ENCODE data around the gene GNPDA1.

GNPDA1 gene

DNA sequence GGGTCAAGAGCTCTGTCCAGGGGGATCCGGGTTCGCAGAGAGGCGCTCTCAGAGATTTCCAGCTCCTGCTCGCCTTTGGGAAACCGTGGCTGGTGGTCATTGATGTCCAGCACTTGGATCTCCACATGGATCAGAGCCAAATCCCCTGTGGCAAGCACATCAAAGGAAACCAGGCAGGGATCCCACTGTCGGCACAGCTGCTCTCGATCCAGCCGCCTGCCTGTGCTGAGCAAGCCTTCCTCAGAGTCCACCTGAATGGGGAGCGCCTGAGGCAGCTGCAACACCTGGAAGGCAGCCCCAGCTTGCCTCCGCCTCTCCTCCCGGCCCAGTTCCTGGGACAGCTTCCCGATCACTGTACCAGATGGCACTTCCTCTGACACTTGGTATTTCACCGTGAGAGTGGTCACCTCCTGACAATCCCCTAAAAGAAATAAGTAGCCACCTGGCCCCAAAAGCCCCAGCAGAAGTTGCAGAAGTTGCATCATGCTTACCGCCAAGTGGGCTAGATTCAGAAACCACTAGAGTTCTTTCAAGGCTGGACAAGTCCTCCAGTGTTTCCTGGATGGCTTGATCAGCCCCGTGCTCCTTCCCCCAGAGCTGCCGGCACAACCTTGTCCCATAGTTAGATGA lies 55.3 kb downstream of the GNPDA1 start:
- TF ChIP-seq TAF1 (IDR thresholded peaks at IDR 0.05; ENCODE audit: borderline replicate concordance, insufficient read depth, low read length) (no peak), FOXP2 (optimal IDR thresholded peaks at IDR 0.05; ENCODE audit: borderline replicate concordance, extremely low read depth, extremely low read length, insufficient read depth) (no peak), SIN3A (IDR thresholded peaks at IDR 0.05; ENCODE audit: borderline replicate concordance, insufficient read depth, low read length) (no peak), POLR2AphosphoS5 (IDR thresholded peaks at IDR 0.05; ENCODE audit: low read depth, low read length) (no peak)
- TF ChIP-seq, protein P1, sequence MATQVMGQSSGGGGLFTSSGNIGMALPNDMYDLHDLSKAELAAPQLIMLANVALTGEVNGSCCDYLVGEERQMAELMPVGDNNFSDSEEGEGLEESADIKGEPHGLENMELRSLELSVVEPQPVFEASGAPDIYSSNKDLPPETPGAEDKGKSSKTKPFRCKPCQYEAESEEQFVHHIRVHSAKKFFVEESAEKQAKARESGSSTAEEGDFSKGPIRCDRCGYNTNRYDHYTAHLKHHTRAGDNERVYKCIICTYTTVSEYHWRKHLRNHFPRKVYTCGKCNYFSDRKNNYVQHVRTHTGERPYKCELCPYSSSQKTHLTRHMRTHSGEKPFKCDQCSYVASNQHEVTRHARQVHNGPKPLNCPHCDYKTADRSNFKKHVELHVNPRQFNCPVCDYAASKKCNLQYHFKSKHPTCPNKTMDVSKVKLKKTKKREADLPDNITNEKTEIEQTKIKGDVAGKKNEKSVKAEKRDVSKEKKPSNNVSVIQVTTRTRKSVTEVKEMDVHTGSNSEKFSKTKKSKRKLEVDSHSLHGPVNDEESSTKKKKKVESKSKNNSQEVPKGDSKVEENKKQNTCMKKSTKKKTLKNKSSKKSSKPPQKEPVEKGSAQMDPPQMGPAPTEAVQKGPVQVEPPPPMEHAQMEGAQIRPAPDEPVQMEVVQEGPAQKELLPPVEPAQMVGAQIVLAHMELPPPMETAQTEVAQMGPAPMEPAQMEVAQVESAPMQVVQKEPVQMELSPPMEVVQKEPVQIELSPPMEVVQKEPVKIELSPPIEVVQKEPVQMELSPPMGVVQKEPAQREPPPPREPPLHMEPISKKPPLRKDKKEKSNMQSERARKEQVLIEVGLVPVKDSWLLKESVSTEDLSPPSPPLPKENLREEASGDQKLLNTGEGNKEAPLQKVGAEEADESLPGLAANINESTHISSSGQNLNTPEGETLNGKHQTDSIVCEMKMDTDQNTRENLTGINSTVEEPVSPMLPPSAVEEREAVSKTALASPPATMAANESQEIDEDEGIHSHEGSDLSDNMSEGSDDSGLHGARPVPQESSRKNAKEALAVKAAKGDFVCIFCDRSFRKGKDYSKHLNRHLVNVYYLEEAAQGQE (IDR thresholded peaks at IDR 0.05; ENCODE audit: insufficient read depth in 1 of 2, low read depth in 2 of 2, low read length in 2 of 2) = no peak

DNA sequence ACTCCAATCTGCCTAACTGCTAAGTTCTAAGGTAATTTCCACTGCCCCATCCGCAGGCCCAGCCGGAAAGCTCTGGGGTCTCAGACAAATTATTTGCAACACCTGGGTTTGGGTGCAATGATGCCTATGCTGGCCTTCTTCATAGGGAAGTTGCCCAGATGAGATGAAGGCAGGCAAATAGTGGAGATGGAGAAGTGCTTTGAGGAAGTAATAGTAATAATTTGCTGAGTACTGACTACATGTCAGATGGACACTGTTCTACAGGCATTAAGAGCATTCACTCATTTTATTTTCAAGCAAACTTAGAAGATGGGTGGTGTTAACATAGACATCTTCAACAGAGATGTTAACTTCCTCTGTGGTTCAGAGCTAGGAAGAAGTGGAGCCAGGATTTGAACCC lies 58.6 kb downstream of the GNPDA1 start:
- TF ChIP-seq TAF1 (IDR thresholded peaks at IDR 0.05; ENCODE audit: borderline replicate concordance, insufficient read depth, low read length) (no peak), SIN3A (IDR thresholded peaks at IDR 0.05; ENCODE audit: borderline replicate concordance, insufficient read depth, low read length) (no peak), POLR2AphosphoS5 (IDR thresholded peaks at IDR 0.05; ENCODE audit: low read depth, low read length) (no peak), FOXP2 (optimal IDR thresholded peaks at IDR 0.05; ENCODE audit: borderline replicate concordance, extremely low read depth, extremely low read length, insufficient read depth) (no peak)
- TF ChIP-seq, protein P1 (IDR thresholded peaks at IDR 0.05; ENCODE audit: insufficient read depth in 1 of 2, low read depth in 2 of 2, low read length in 2 of 2) = no peak

DNA sequence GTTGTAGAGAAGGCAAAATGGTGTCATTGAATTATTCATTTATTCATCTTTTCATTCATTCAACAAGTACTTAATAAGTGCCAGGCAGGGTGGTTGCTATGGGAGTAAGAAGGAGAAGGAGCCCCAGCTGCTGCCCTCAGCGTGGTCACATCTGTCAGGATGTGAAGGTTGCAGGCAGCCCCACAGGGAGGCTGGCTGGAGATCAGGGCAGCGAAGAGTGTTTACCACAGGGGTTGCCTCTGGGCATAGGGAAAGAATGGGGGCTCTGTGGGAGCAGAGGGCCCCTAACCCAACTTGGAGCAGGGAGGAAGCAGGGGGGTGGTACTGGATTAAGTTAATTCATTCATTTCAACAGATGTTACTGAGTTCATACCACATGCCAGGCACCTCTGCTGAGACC lies 60.8 kb downstream of the GNPDA1 start:
- TF ChIP-seq, protein P1 (IDR thresholded peaks at IDR 0.05; ENCODE audit: insufficient read depth in 1 of 2, low read depth in 2 of 2, low read length in 2 of 2) = no peak
- no peak for TF ChIP-seq POLR2AphosphoS5 (IDR thresholded peaks at IDR 0.05; ENCODE audit: low read depth, low read length)
- TF ChIP-seq SIN3A (IDR thresholded peaks at IDR 0.05; ENCODE audit: borderline replicate concordance, insufficient read depth, low read length) = no peak
- TF ChIP-seq TAF1 (IDR thresholded peaks at IDR 0.05; ENCODE audit: borderline replicate concordance, insufficient read depth, low read length) = no peak
- TF ChIP-seq FOXP2 (optimal IDR thresholded peaks at IDR 0.05; ENCODE audit: borderline replicate concordance, extremely low read depth, extremely low read length, insufficient read depth) = no peak

DNA sequence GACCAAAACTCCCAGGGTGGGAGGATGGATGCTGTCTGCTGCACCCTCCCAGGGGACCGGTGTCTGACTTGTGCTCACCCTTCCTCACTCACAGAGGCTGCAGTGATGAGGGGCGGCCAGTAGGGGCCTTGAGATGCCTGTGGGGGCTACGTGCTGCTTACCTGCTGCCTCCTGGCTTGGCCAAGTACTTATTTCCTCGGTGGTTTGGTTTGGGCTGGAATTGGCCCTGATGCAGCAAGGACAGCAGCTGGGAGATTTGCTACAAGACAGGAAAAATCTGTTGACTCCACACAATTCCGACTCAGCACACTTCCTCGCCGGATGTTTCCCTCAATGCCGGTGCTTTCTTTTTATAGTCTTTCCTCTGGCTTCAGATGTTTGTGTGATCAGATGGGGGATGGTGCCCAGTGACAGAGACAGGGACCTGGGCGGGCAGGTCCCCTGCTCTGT lies 61.5 kb downstream of the GNPDA1 start:
- TF ChIP-seq FOXP2 (optimal IDR thresholded peaks at IDR 0.05; ENCODE audit: borderline replicate concordance, extremely low read depth, extremely low read length, insufficient read depth) (no peak), TAF1 (IDR thresholded peaks at IDR 0.05; ENCODE audit: borderline replicate concordance, insufficient read depth, low read length) (no peak), SIN3A (IDR thresholded peaks at IDR 0.05; ENCODE audit: borderline replicate concordance, insufficient read depth, low read length) (no peak), POLR2AphosphoS5 (IDR thresholded peaks at IDR 0.05; ENCODE audit: low read depth, low read length) (no peak)
- TF ChIP-seq, protein P1 (IDR thresholded peaks at IDR 0.05; ENCODE audit: insufficient read depth in 1 of 2, low read depth in 2 of 2, low read length in 2 of 2) = no peak

All from PFSK-1 (cell line).